Measurements from ENCODE around the gene PTPRR.

The PTPRR gene

GRCh38 chr12:70920251-70920851 lies at the start of gene PTPRR:
TSS of gene PTPRR (minus strand) at chr12:70920738. CDS start at chr12:70920390, 348 bp downstream.
- DNase-seq: no peak

- DNase-seq: no peak
These were observed 46.7 kb upstream of the PTPRR start for GRCh38 chr12:70966996-70967790.

GRCh38 chr12:70966046-70966445 lies 45.5 kb upstream of the PTPRR start:
- no peak for DNase-seq

- no peak for DNase-seq
These were observed 44.5 kb upstream of the PTPRR start for GRCh38 chr12:70964867-70965510.

GRCh38 chr12:70963081-70963660 lies 42.6 kb upstream of the PTPRR start:
- DNase-seq: no peak

- no peak for DNase-seq
These were observed 41.8 kb upstream of the PTPRR start for GRCh38 chr12:70962226-70962794.

GRCh38 chr12:70960484-70960883 lies 39.9 kb upstream of the PTPRR start:
- DNase-seq: no peak

- no peak for DNase-seq
These were observed 34.9 kb upstream of the PTPRR start for GRCh38 chr12:70955415-70955814.

GRCh38 chr12:70950451-70950850 lies 29.9 kb upstream of the PTPRR start:
- no peak for DNase-seq

- no peak for DNase-seq
These were observed 28.4 kb upstream of the PTPRR start for GRCh38 chr12:70948976-70949336.

GRCh38 chr12:70948236-70948975 lies 27.9 kb upstream of the PTPRR start:
- no peak for DNase-seq

- no peak for DNase-seq
These were observed 15.8 kb upstream of the PTPRR start for GRCh38 chr12:70936203-70936813.

GRCh38 chr12:70933133-70933532 lies 12.6 kb upstream of the PTPRR start:
- DNase-seq: no peak

GRCh38 chr12:70929029-70929428 lies 8.5 kb upstream of the PTPRR start:
- DNase-seq: no peak

GRCh38 chr12:70928071-70928470 lies 7.5 kb upstream of the PTPRR start:
- no peak for DNase-seq

- no peak for DNase-seq
These were observed 6.8 kb upstream of the PTPRR start for GRCh38 chr12:70927356-70927755.

GRCh38 chr12:70925539-70925938 lies 5.0 kb upstream of the PTPRR start:
- no peak for DNase-seq

- no peak for DNase-seq
These were observed 353 bp upstream of the PTPRR start for GRCh38 chr12:70920891-70921290.

GRCh38 chr12:70919597-70920035 lies 922 bp downstream of the PTPRR start:
- no peak for DNase-seq

GRCh38 chr12:70919176-70919575 lies 1.4 kb downstream of the PTPRR start:
- DNase-seq: no peak

- DNase-seq: no peak
These were observed 2.2 kb downstream of the PTPRR start for GRCh38 chr12:70918321-70918720.

- DNase-seq: no peak
These were observed 9.9 kb downstream of the PTPRR start for GRCh38 chr12:70910666-70911065.
